Activated CD4-positive, alpha-beta T cell treated with anti-CD3 and anti-CD28 coated beads for 1 hour (primary cell): ENCODE data around the gene CPHXL.

Source experiments
- DNase-seq: peaks from one replicate; pipeline ENCODE4 v3.0.0-alpha.2; 2020

CPHXL gene

GRCh38 chr16:75726390-75726789 lies at the start of gene CPHXL:
Gene CPHXL (minus strand): TSS chr16:75726490. CDS start chr16:75726442, 48 bp downstream.
- no peak for DNase-seq

GRCh38 chr16:75774197-75774596 lies 47.9 kb upstream of the CPHXL start:
- DNase-seq, result no peak

- no peak for DNase-seq
Observed at GRCh38 chr16:75770051-75770450, 43.8 kb upstream of the CPHXL start.

- peak; percentile 19 for DNase-seq
Observed at GRCh38 chr16:75764154-75764768, 38.0 kb upstream of the CPHXL start.

- no peak for DNase-seq
Observed at GRCh38 chr16:75763204-75763603, 36.9 kb upstream of the CPHXL start.

GRCh38 chr16:75762746-75763145 lies 36.5 kb upstream of the CPHXL start:
- no peak for DNase-seq

GRCh38 chr16:75761108-75761507 lies 34.8 kb upstream of the CPHXL start:
- no peak for DNase-seq

- DNase-seq, result no peak
Observed at GRCh38 chr16:75760018-75760519, 33.8 kb upstream of the CPHXL start.

- DNase-seq, result no peak
Observed at GRCh38 chr16:75758215-75758614, 31.9 kb upstream of the CPHXL start.

- DNase-seq, result no peak
Observed at GRCh38 chr16:75754141-75754540, 27.9 kb upstream of the CPHXL start.

- no peak for DNase-seq
Observed at GRCh38 chr16:75750528-75750927, 24.2 kb upstream of the CPHXL start.

GRCh38 chr16:75746359-75746758 lies 20.1 kb upstream of the CPHXL start:
- DNase-seq, result no peak

- no peak for DNase-seq
Observed at GRCh38 chr16:75745823-75746222, 19.5 kb upstream of the CPHXL start.

GRCh38 chr16:75745242-75745641 lies 19.0 kb upstream of the CPHXL start:
- DNase-seq, result no peak

- DNase-seq, result no peak
Observed at GRCh38 chr16:75742424-75743047, 16.2 kb upstream of the CPHXL start.

GRCh38 chr16:75733305-75734211 lies 7.3 kb upstream of the CPHXL start:
- DNase-seq, result no peak

GRCh38 chr16:75732871-75733270 lies 6.6 kb upstream of the CPHXL start:
- DNase-seq, result no peak

GRCh38 chr16:75727221-75727620 lies 931 bp upstream of the CPHXL start:
- DNase-seq, result no peak

GRCh38 chr16:75718452-75718851 lies 7.8 kb downstream of the CPHXL start:
- no peak for DNase-seq

GRCh38 chr16:75714661-75715060 lies 11.6 kb downstream of the CPHXL start:
- no peak for DNase-seq

- DNase-seq, result no peak
Observed at GRCh38 chr16:75710344-75710743, 15.9 kb downstream of the CPHXL start.

- no peak for DNase-seq
Observed at GRCh38 chr16:75703306-75703705, 23.0 kb downstream of the CPHXL start.

GRCh38 chr16:75702242-75702641 lies 24.0 kb downstream of the CPHXL start:
- no peak for DNase-seq

- no peak for DNase-seq
Observed at GRCh38 chr16:75701361-75701760, 24.9 kb downstream of the CPHXL start, which contains the start of gene DUXB. Gene DUXB (minus strand): TSS chr16:75701461. CDS start chr16:75701418, 43 bp downstream.
